Measurements from ENCODE around the gene DISP1. TPM values are rescaled to one million over a fixed set of nuclear protein-coding genes. Genes with fewer than 3 reads are reported as not detected.

Gene DISP1
- total and polyA plus RNA-seq, 10 of the 15 experiments (the other 5 are each of a cell fraction or from before 2014, with no cell fraction given), result 0.11 to 1.4 (median 0.72) TPM

DNA sequence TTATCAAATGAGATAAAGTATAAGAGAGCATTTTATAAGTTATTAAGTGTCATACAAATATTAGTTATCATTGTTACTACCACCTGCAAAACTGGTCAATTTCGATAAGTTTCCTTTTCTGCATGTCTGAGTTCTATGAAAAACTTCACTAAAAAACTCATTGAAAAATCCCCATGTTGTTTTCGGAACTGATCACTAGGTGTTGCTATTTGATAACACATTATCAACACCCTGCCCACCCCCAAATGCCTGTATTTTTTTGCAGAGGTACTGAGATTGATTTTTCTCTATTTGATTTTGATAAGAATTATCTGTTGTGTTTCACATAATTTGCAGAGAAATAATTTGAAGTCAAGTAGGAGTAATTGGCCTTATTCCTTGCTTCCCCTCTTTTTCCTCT, 22.1 kb upstream of the DISP1 start:
- no peaks in the 10 kb centered on the region; a peak in 1 of 4 replicates for H3K27me3 ChIP-seq (replicated peaks in 1 of 2; ENCODE audit: control insufficient read depth in 2 of 2, insufficient read depth in 2 of 2, low read length in 1 of 2)
- FAIRE-seq, result no peak
- H3K4me3 ChIP-seq, result no peak overlapping the region
- SMC1A ChIA-PET (ENCODE audit: uncharacterized antibody, unreplicated experiment), result interaction anchor here (1.2 to 1.7 kb wide), 4 partner anchors 20 to 341 kb away, joined by 3 to 6 read pairs (median 6); no protein-coding TSS in a partner anchor
- no peaks in the 10 kb centered on the region for H3K36me3 ChIP-seq (ENCODE audit: control insufficient read depth in 2 of 2, insufficient read depth in 2 of 2, low read length in 1 of 2)
- H3K4me1 ChIP-seq (ENCODE audit: control insufficient read depth, insufficient read depth, low read length), result no peaks in the 10 kb centered on the region
- no peak overlapping the region for H3K9ac ChIP-seq (ENCODE audit: control insufficient read depth, insufficient read depth, low read length)
- no peak overlapping the region for H3K4me2 ChIP-seq (ENCODE audit: control insufficient read depth, insufficient read depth)
- in situ Hi-C loops (cut with MboI) (no loop called here), intact Hi-C loops (cut with micrococcal nuclease; ENCODE audit: unreplicated experiment) (loop anchor here (1.0 to 5.0 kb wide), 3 partner anchors 289 to 450 kb away; no protein-coding TSS in a partner anchor)
- DNase-seq (ENCODE audit: low read depth, low spot score), result no peak
- BruUV-seq (replicated peaks), result no TSS peak
- POLR2A ChIA-PET, result no interaction called here
- 0 out of 3 replicates have a peak, but pooled peaks have one; percentile 29 for ATAC-seq
- CTCF ChIA-PET, result interaction anchor here (0.9 to 1.5 kb wide), 4 partner anchors 139 to 331 kb away, joined by 3 to 11 read pairs (median 8); no protein-coding TSS in a partner anchor
- WGBS (ENCODE audit: insufficient coverage, insufficient replicate concordance, low lambda C conversion rate, missing lambda C conversion rate), result 19% methylated on average over 2 of the region's 2 CpGs
- peaks cover 7% of the 10 kb centered on the region for H3K9me3 ChIP-seq (replicated peaks; ENCODE audit: control insufficient read depth, insufficient read depth, low read length)
- RAD21 ChIA-PET (ENCODE audit: unreplicated experiment), result interaction anchor here (0.8 to 1.1 kb wide), 2 partner anchors 20 to 297 kb away, joined by 3 to 4 read pairs; no protein-coding TSS in a partner anchor
- H3K27ac ChIP-seq (ENCODE audit: control insufficient read depth, insufficient read depth), result no peak overlapping the region
- H2AFZ ChIP-seq (ENCODE audit: control insufficient read depth, low read depth, low read length), result no peak overlapping the region
- H4K20me1 ChIP-seq (ENCODE audit: control insufficient read depth, insufficient read depth), result no peaks in the 10 kb centered on the region
- peak; percentile 74; the same call in 1 of the 2 replicates for TF ChIP-seq SMC3 (IDR thresholded peaks at IDR 0.05; ENCODE audit: borderline replicate concordance, low read length)
- no peak for TF ChIP-seq KDM1A (IDR thresholded peaks at IDR 0.05; ENCODE audit: borderline replicate concordance)
- TF ChIP-seq, protein P1, sequence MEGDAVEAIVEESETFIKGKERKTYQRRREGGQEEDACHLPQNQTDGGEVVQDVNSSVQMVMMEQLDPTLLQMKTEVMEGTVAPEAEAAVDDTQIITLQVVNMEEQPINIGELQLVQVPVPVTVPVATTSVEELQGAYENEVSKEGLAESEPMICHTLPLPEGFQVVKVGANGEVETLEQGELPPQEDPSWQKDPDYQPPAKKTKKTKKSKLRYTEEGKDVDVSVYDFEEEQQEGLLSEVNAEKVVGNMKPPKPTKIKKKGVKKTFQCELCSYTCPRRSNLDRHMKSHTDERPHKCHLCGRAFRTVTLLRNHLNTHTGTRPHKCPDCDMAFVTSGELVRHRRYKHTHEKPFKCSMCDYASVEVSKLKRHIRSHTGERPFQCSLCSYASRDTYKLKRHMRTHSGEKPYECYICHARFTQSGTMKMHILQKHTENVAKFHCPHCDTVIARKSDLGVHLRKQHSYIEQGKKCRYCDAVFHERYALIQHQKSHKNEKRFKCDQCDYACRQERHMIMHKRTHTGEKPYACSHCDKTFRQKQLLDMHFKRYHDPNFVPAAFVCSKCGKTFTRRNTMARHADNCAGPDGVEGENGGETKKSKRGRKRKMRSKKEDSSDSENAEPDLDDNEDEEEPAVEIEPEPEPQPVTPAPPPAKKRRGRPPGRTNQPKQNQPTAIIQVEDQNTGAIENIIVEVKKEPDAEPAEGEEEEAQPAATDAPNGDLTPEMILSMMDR (IDR thresholded peaks at IDR 0.05 in 2 of 3, conservative IDR thresholded peaks at IDR 0.05 in 1 of 3; ENCODE audit: control insufficient read depth in 2 of 3, extremely low read depth in 1 of 3, insufficient read depth in 1 of 3, low read depth in 3 of 3, low read length in 3 of 3), result peak; percentile 19 to 51 (median 32); a peak in 3 of 6 replicates
- peak; percentile 75 for TF ChIP-seq RAD21 (IDR thresholded peaks at IDR 0.05; ENCODE audit: insufficient read depth, low read depth, low read length)
- H3K79me2 ChIP-seq (ENCODE audit: control insufficient read depth, insufficient read depth, low read length), result no peaks in the 10 kb centered on the region

Measured in GM12878 (cell line).